ENCODE measurements around the gene CARD9.

The CARD9 gene

GRCh38 chr9:136347472-136348256, 25.8 kb downstream of the CARD9 start:
- no peak for DNase-seq (ENCODE audit: low read depth, low spot score)

- no peak for DNase-seq (ENCODE audit: low read depth, low spot score)
These were observed 26.5 kb downstream of the CARD9 start for GRCh38 chr9:136346927-136347465.

- DNase-seq (ENCODE audit: low read depth, low spot score) = no peak
These were observed 27.4 kb downstream of the CARD9 start for GRCh38 chr9:136346157-136346481.

- DNase-seq (ENCODE audit: low read depth, low spot score) = no peak
These were observed 27.9 kb downstream of the CARD9 start for GRCh38 chr9:136345281-136346156.

GRCh38 chr9:136344544-136345280, 28.8 kb downstream of the CARD9 start:
- no peak for DNase-seq (ENCODE audit: low read depth, low spot score)

- DNase-seq (ENCODE audit: low read depth, low spot score) = no peak
These were observed 29.6 kb downstream of the CARD9 start for GRCh38 chr9:136343884-136344269.

- DNase-seq (ENCODE audit: low read depth, low spot score) = no peak
These were observed 30.2 kb downstream of the CARD9 start for GRCh38 chr9:136343121-136343883.

- peak; percentile 16 for DNase-seq (ENCODE audit: low read depth, low spot score)
These were observed 31.0 kb downstream of the CARD9 start for GRCh38 chr9:136342181-136343120.

- DNase-seq (ENCODE audit: low read depth, low spot score) = no peak
These were observed 31.7 kb downstream of the CARD9 start for GRCh38 chr9:136341769-136342168.

GRCh38 chr9:136341042-136341655, 32.3 kb downstream of the CARD9 start:
- no peak for DNase-seq (ENCODE audit: low read depth, low spot score)

GRCh38 chr9:136340356-136341041, 33.0 kb downstream of the CARD9 start:
- no peak for DNase-seq (ENCODE audit: low read depth, low spot score)

- DNase-seq (ENCODE audit: low read depth, low spot score) = no peak
These were observed 33.5 kb downstream of the CARD9 start for GRCh38 chr9:136339958-136340310.

- no peak for DNase-seq (ENCODE audit: low read depth, low spot score)
These were observed 34.1 kb downstream of the CARD9 start for GRCh38 chr9:136339173-136339957.

GRCh38 chr9:136338511-136338910, 35.0 kb downstream of the CARD9 start:
- DNase-seq (ENCODE audit: low read depth, low spot score) = no peak

- DNase-seq (ENCODE audit: low read depth, low spot score) = no peak
These were observed 35.8 kb downstream of the CARD9 start for GRCh38 chr9:136337416-136338395.

- no peak for DNase-seq (ENCODE audit: low read depth, low spot score)
These were observed 36.6 kb downstream of the CARD9 start for GRCh38 chr9:136336881-136337280.

All from activated naive CD8-positive, alpha-beta T cell treated with anti-CD3 and anti-CD28 coated beads, Interleukin-2, amount 50 U/mL, for 16 hours (primary cell).